Fibroblast of skin of right quadriceps (primary cell): ENCODE data around the gene CSTPP1.

ENCODE experiments used
- DNase-seq: peaks from one replicate; pipeline ENCODE4 v3.0.0-alpha.2; 2013

Gene CSTPP1

DNA sequence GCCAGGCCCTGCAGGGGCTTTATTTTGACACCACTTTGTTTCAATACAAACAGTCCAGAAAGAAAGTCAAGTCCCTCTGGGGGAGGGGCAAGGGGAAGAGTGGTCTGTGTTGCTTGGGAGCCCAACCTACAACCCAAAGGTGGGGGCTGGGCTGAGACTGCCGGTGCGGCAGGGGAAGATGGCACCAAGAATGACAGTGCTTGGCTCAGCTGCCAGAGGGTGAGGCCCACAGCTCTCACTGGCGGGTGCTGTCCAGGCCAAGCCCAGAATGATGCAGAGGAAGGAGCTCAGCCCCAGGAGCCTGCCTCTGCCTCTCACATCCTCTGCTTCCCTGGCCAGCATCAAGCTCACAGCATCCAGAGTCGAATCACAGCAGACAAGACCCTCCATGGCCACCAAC, 227.8 kb downstream of the CSTPP1 start:
- DNase-seq = no peak

DNA sequence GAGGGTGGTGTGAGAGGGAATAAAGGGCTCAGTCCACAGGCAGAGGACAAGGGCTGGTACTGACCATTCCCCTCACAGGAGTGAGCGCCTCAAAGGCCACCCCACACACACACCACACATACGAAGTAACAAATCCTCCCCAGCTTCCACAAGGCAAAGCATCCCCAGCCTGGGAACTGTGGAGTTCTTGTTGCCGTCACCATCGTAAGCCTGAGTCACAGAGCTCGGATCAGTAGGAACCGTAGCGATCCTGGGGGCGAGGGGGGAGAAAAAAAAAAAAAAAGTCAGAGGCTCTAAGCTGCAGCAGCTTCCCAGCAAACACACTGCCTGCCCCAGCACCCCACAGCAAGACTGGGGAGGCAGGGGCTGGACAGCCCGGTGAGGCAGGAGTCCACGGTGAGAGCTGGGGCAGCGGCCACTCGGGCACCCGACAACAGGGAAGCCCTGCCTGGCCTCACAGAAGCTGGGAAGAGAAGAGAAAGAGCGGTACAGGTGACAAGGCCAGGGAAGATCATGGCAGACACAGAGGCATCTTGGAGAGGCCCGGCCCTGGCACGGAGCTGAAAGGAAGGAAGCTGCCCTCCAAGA, 228.8 kb downstream of the CSTPP1 start:
- DNase-seq = no peak

- no peak for DNase-seq
These were observed 229.8 kb downstream of the CSTPP1 start for GRCh38 chr11:47166368-47166767.

GRCh38 chr11:47171061-47171838, 234.7 kb downstream of the CSTPP1 start:
- no peak for DNase-seq

DNA sequence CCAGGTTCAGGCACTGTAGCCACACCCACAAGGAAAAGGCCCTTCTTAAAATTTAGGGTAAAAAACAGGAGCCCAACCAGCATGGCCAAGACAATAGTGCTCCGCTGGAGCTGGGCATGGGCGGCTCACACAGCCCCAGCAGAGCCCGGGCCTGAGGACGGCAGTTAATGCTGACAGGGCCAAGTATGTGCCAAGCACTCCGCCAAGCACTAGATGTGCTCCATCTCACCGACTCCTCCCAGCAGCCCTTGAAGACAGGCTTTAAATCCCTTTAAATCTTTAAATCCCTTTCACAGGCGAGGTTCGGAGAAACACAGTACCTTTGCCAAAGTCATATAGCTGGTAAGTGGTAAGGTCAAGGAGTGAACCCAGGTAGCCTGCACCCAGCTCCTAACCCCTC, 235.3 kb downstream of the CSTPP1 start:
- no peak for DNase-seq

DNA sequence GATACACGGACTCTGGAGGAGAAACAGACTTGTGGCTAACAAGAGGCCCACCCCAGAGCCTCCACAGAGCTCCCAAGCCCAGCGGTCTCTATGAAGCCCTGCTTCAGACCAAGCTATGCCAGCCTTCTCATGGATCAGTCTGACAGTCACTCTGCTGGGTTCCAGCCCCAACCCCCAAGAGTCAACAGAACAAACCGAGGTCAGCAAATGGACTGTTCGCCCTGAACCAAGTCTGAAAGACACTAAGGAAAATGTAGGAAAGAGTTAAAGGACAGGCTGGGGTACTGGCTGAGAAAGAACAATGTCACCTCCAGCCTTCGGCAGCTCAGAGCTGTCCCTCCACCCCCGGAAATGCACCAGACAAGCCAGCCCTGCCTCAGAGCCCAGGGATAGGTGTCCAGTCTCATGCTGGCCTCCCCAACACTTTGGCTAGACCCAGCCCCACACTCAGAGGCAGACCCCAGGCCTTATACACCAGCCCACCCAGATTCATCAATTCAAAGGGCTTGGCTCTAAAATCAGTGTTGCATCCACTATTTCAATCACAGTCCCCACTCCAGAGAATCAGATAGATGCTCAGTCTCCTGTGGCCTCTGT, 236.3 kb downstream of the CSTPP1 start:
- DNase-seq = no peak

- no peak for DNase-seq
These were observed 239.3 kb downstream of the CSTPP1 start for GRCh38 chr11:47175746-47176327.

GRCh38 chr11:47176328-47177228, 240.0 kb downstream of the CSTPP1 start, which contains the start of gene ARFGAP2:
TSS of gene ARFGAP2 (minus strand) at chr11:47176879. CDS start at chr11:47176853, 26 bp downstream.
- peak; percentile 96 for DNase-seq

- peak; percentile 81 for DNase-seq
These were observed 240.8 kb downstream of the CSTPP1 start for GRCh38 chr11:47177229-47177845.

GRCh38 chr11:47177846-47178245, 241.3 kb downstream of the CSTPP1 start:
- DNase-seq = no peak

DNA sequence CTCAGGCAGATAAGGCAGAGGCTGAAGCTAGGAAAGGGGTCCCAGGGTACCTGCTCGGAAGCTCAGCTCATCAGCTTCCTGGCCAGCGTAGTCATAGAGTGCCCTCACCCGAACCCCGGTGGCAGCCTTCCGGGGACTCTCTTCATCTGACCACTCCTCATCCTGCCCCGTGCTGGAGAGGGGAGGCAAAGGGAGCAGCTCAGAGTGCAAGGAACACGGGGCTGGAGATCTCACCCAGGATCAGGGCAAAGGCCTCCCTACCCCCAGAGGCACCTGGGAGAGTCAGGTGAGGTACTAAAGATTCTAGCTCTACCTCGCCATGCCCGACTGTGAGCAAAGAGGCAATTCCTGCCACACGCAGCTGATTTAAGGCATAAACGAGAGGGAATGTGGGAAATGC, 241.8 kb downstream of the CSTPP1 start:
- no peak for DNase-seq

DNA sequence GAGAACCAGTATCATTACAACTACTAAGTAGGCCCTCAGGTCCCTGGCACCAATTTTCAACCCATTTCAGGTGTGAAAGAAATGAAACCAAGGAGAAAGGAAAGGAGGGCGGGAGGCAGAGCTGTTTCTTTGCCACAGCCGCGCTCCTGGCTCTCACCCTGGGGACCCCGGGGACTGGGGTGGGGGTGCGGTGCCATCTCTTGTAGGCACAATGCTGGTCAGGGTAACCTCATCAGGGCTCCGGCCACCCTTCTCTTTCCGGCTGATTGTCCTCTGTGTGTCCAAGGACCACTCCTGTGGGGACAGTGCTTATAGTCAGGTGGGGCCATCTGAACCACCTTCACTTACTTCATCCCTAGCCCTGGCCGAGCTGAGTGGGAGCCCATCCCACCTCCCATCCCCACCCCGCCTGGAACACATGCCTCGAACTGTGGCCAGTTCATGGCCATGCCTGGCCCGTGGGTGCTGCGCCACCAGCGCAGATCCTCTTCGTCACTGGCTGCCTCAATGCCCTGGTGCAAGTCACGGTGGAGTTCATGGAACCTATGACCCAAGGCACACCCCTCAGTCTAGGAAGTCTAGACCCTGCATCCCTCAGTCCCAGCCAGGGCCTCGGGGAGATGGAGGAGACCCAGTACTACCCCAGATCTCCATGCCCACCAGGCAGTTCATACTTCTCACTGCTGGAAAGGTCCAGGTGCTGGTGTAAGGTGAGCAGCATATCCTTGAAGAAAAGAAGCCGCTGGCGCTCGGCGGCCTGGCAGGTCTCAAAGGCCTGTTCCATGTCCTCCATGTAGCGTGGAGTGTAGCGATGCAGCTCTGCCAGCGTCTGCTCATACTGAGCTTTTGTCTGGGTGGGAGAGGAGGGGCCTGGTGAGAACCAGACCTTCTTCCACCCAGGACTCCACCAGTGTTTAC, 242.4 kb downstream of the CSTPP1 start:
- no peak for DNase-seq

GRCh38 chr11:47179655-47179991, 243.1 kb downstream of the CSTPP1 start:
- peak; percentile 30 for DNase-seq

DNA sequence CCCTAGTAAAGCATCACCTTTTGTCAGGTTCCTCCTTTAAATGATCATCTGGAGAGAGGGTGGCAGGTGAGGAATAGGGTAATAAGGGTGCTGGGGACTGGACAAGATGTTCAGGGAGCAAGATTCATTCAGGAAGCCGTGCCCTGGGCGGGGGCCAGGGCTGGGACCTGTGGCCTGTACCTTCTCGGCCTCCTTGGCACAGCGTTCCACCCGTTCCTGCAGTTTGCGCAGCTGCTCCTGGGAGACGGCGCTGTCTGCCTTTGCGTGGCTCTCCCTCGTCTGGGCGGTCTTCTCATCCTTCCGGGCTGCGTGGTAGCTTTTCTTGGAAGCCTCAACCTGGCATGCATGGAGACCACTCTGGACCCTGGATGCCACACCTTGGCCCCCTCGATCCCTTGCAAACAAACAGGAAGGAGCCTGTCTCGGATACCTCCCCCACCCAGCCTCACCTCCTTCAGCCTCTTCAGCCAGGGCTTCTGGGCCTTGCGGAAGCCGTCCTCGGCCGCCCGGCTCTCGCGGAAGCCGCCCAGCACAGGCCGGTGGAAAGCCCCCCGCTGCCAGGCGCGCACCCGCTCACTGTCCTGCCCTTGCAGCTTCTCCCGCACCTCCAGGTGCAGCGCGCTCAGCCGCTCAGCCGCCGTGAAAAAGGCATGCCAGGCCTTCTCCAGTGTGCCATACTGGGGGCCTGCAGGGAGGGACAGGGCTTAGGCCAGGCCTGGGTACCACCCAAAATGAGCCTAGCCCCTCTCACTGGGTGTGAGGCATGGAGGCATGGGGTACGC, 243.6 kb downstream of the CSTPP1 start:
- DNase-seq = no peak

DNA sequence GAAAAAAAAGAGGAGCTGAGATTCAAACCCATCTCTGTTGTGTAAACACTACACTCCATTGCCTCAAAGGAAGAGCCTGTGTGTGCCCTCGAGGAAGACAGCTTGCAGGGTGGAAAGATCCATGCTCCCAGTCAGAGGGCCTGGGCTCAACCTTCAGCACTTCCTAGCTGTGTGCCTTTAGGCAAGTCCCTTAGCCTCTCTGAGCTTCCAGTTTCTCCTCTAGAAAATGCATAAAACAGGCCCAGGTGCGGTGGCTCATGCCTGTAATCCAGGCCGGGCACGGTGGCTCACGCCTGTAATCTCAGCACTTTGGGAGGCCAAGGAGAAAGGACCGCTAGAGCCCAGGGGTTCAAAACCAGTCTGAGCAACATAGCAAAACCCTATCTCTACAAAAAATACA, 244.7 kb downstream of the CSTPP1 start:
- DNase-seq = no peak

DNA sequence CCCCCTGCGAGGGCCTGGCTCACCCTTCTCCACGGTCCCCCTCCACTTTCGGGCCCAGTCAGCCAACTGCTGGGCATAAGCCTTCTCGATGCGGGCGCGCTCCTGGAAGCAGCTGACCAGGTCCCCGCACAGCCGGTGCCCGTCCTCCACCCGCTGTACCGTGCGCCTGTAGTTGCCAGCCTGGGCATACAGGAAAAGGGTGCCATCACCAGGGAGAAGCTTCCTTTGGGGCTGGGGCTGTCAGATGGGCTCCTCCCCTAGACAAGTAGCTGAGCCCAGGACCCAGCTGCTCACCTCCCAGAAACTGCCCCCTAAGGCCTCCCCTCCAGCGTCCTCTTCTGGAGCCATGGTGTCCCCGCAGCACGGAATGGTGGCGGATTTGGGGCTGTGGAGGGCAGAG, 245.8 kb downstream of the CSTPP1 start:
- DNase-seq = no peak

DNA sequence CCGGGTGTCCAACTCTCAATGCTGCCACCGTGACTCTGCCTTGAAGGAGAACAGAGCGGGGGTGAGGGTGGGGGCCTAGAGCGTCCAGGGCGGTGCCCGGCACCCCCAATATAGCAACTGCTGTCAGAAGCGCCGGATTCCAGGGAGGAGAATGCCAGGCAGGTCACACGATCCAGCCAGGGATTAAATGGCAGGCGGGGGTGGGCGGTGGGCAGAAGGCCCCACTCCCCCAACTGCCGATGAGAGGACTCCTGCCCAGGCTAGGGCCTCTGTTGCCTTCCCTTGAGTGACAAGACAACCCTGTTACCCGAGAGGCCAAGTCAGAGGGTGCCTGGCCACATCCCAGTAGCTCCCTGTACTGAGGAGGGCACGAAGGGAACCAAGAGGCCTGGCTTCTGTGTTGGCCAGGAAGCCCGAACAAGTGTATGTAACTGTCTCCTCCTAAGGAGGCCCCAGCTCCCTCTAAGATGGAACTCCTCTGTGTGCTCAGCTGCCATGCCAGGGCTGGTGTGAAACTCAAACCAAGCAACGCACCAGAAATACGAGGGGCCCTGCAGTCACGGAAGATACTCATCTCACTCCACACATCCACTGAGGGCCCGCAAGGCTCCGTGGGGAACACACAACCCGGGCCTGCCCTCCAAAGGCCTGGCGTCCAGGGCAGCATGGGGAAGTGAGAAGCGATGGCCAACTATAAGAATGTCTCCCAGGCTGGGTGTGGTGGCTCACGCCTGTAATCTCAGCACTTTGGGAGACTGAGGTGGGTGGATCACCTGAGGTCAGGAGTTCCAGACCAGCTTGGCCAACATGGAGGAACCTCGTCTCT, 246.7 kb downstream of the CSTPP1 start:
- DNase-seq = no peak

- no peak for DNase-seq
These were observed 247.4 kb downstream of the CSTPP1 start for GRCh38 chr11:47183969-47184368.

DNA sequence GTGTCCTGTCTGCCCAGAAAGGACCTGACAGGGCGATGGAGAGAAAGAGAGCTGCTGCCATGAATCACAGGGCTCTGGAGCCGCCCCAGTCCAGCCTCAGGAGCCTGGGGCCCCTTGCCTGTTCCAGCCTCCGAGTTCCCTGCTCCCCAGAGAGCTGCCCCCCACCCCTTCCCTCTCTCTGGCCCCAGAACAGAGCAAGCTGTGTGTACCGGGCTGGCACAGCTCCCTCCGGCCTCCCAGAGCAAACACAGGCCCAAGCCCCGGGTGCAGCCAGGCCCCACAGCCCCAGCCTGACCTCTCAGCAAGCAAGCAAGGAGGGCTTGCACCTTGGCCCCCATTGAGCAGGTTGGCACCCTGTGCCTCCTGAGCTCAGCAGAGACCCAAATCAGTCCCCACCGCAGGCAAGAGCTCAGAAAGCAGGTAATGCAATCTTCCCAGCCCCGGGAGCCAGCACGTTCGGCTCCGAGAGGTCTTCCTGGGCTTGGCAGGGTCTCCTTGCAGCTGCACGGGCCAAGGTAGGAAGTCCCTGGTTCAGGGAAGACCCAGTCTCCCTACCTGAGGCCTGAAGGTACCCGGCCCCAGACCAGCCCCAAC, 248.2 kb downstream of the CSTPP1 start:
- DNase-seq = no peak
